Stimulated activated naive B cell treated with anti-CD40 and anti-IgM and Interleukin-4, amounts not matched to agents 10 μg/mL and 1 μg/mL and 100 μg/mL, for 72 hours (primary cell): ENCODE data around the gene C4orf50.

Experiments used
- ATAC-seq, 2 donors: fragments of 150-1000 bp; cut with Tn5 transposase; replicated peaks; 2 replicates each; pipeline ENCODE4 v1.10.0; 2021; ENCODE audit warnings: moderate library complexity in 1 of 2
- DNase-seq: peaks from one replicate; pipeline ENCODE4 v3.0.0; 2021
- H3K27ac Mint-ChIP-seq: one replicate; pipeline ENCODE4 v1.8.0; 2022; ENCODE audit warnings: mild to moderate bottlenecking, mixed read lengths
- H3K27me3 Mint-ChIP-seq, 2 donors: one replicate each; pipeline ENCODE4 v1.8.0; 2022; ENCODE audit warnings: mixed read lengths in 2 of 2
- H3K36me3 Mint-ChIP-seq, 2 donors: one replicate each; pipeline ENCODE4 v1.8.0; 2022; ENCODE audit warnings: mixed read lengths in 2 of 2, mild to moderate bottlenecking in 1 of 2
- H3K4me1 Mint-ChIP-seq, 2 donors: one replicate each; pipeline ENCODE4 v1.8.0; 2022; ENCODE audit warnings: mixed read lengths in 2 of 2, mild to moderate bottlenecking in 1 of 2
- H3K4me3 Mint-ChIP-seq, 2 donors: one replicate each; pipeline ENCODE4 v1.8.0; 2022; ENCODE audit warnings: mild to moderate bottlenecking in 2 of 2, mixed read lengths in 2 of 2, moderate library complexity in 1 of 2
- H3K9me3 Mint-ChIP-seq, 2 donors: one replicate each; pipeline ENCODE4 v1.8.0; 2022; ENCODE audit warnings: mixed read lengths in 2 of 2, mild to moderate bottlenecking in 1 of 2

C4orf50 gene

GRCh38 chr4:5968246-5968645 is 50.0 kb downstream of the C4orf50 start:
- DNase-seq (no peak), ATAC-seq (no peak)
- Mint-ChIP-seq H3K4me3 (no peak overlapping the region), H3K27ac (no peak overlapping the region), H3K4me1 (no peaks in the 10 kb centered on the region), H3K36me3 (no peaks in the 10 kb centered on the region), H3K9me3 (no peaks in the 10 kb centered on the region), H3K27me3 (peaks cover 16 to 19% of the 10 kb centered on the region in 2 donors)

GRCh38 chr4:5967783-5968182 is 50.4 kb downstream of the C4orf50 start:
- H3K27me3 Mint-ChIP-seq = peaks cover 13 to 19% of the 10 kb centered on the region in 2 donors

GRCh38 chr4:5965225-5965624 is 53.0 kb downstream of the C4orf50 start:
- Mint-ChIP-seq H3K27ac (no peak overlapping the region), H3K4me3 (no peak overlapping the region), H3K9me3 (no peaks in the 10 kb centered on the region), H3K4me1 (no peaks in the 10 kb centered on the region), H3K36me3 (no peaks in the 10 kb centered on the region), H3K27me3 (peaks cover 11% of the 10 kb centered on the region in 2 donors)
- ATAC-seq = no peak
- DNase-seq = no peak

More at GRCh38 chr4:5967783-5968182, 50.4 kb downstream of the C4orf50 start:
- Mint-ChIP-seq H3K4me3 (no peak overlapping the region), H3K27ac (no peak overlapping the region), H3K4me1 (no peaks in the 10 kb centered on the region), H3K36me3 (no peaks in the 10 kb centered on the region), H3K9me3 (no peaks in the 10 kb centered on the region)
- ATAC-seq = peak in 1 of 2 donors; percentile 38
- DNase-seq = no peak

- Mint-ChIP-seq H3K9me3 (no peaks in the 10 kb centered on the region), H3K36me3 (no peaks in the 10 kb centered on the region), H3K27me3 (peaks cover 5 to 11% of the 10 kb centered on the region in 2 donors), H3K4me3 (no peak overlapping the region), H3K4me1 (no peaks in the 10 kb centered on the region), H3K27ac (no peak overlapping the region)
- no peak for DNase-seq
- no peak for ATAC-seq
Measured at GRCh38 chr4:5964030-5964429, 54.2 kb downstream of the C4orf50 start.

GRCh38 chr4:5963611-5964010 is 54.6 kb downstream of the C4orf50 start:
- Mint-ChIP-seq H3K4me1 (no peaks in the 10 kb centered on the region), H3K4me3 (no peak overlapping the region), H3K27ac (no peak overlapping the region), H3K27me3 (peaks cover 5 to 15% of the 10 kb centered on the region in 2 donors), H3K36me3 (no peaks in the 10 kb centered on the region), H3K9me3 (no peaks in the 10 kb centered on the region)
- ATAC-seq (no peak), DNase-seq (no peak)

- H3K27me3 Mint-ChIP-seq = peaks cover 5 to 15% of the 10 kb centered on the region in 2 donors
- H3K9me3 Mint-ChIP-seq = no peaks in the 10 kb centered on the region
- H3K27ac Mint-ChIP-seq = no peak overlapping the region
- no peak overlapping the region for H3K4me3 Mint-ChIP-seq
- H3K36me3 Mint-ChIP-seq = no peaks in the 10 kb centered on the region
- H3K4me1 Mint-ChIP-seq = no peaks in the 10 kb centered on the region
- no peak for DNase-seq
- ATAC-seq = no peak
Measured at GRCh38 chr4:5962416-5962815, 55.8 kb downstream of the C4orf50 start.

- DNase-seq = no peak
- H3K4me1 Mint-ChIP-seq = peaks cover 8 to 11% of the 10 kb centered on the region in 2 donors
- H3K9me3 Mint-ChIP-seq = no peaks in the 10 kb centered on the region
- H3K27me3 Mint-ChIP-seq = peaks cover 5 to 15% of the 10 kb centered on the region in 2 donors
- no peak overlapping the region for H3K4me3 Mint-ChIP-seq
- no peak for ATAC-seq
- no peak overlapping the region for H3K27ac Mint-ChIP-seq
- no peaks in the 10 kb centered on the region for H3K36me3 Mint-ChIP-seq
Measured at GRCh38 chr4:5960252-5960880, 57.9 kb downstream of the C4orf50 start.

GRCh38 chr4:5959211-5959982 is 58.8 kb downstream of the C4orf50 start:
- no peak overlapping the region for H3K4me3 Mint-ChIP-seq
- no peaks in the 10 kb centered on the region for H3K9me3 Mint-ChIP-seq
- peaks cover 8 to 12% of the 10 kb centered on the region in 2 donors for H3K4me1 Mint-ChIP-seq
- no peak overlapping the region for H3K27ac Mint-ChIP-seq
- DNase-seq = no peak
- H3K27me3 Mint-ChIP-seq = peaks cover 5 to 15% of the 10 kb centered on the region in 2 donors
- H3K36me3 Mint-ChIP-seq = no peaks in the 10 kb centered on the region
- no peak for ATAC-seq

GRCh38 chr4:5958199-5958735 is 60.0 kb downstream of the C4orf50 start:
- H3K27ac Mint-ChIP-seq = no peak overlapping the region
- DNase-seq = no peak
- no peak overlapping the region for H3K4me3 Mint-ChIP-seq
- H3K4me1 Mint-ChIP-seq = peaks cover 8 to 12% of the 10 kb centered on the region in 2 donors
- H3K9me3 Mint-ChIP-seq = no peaks in the 10 kb centered on the region
- ATAC-seq = no peak
- no peaks in the 10 kb centered on the region for H3K36me3 Mint-ChIP-seq
- H3K27me3 Mint-ChIP-seq = peaks cover 1 to 11% of the 10 kb centered on the region in 2 donors

GRCh38 chr4:5957076-5957475 is 61.2 kb downstream of the C4orf50 start:
- Mint-ChIP-seq H3K4me3 (no peak overlapping the region), H3K4me1 (peaks cover 8 to 12% of the 10 kb centered on the region in 2 donors), H3K36me3 (no peaks in the 10 kb centered on the region), H3K27ac (no peak overlapping the region), H3K27me3 (peaks cover 6 to 20% of the 10 kb centered on the region in 2 donors), H3K9me3 (no peaks in the 10 kb centered on the region)
- ATAC-seq (no peak), DNase-seq (no peak)

GRCh38 chr4:5956285-5957021 is 61.8 kb downstream of the C4orf50 start:
- Mint-ChIP-seq H3K4me3 (no peak overlapping the region), H3K27ac (no peak overlapping the region), H3K27me3 (peaks cover 6 to 25% of the 10 kb centered on the region in 2 donors), H3K4me1 (peaks cover 8 to 12% of the 10 kb centered on the region in 2 donors), H3K36me3 (no peaks in the 10 kb centered on the region), H3K9me3 (no peaks in the 10 kb centered on the region)
- peak in 1 of 2 donors; percentile 32 for ATAC-seq
- DNase-seq = no peak

GRCh38 chr4:5955856-5956255 is 62.4 kb downstream of the C4orf50 start:
- Mint-ChIP-seq H3K4me3 (no peak overlapping the region), H3K27ac (no peak overlapping the region), H3K9me3 (no peaks in the 10 kb centered on the region), H3K27me3 (peaks cover 6 to 27% of the 10 kb centered on the region in 2 donors), H3K4me1 (peaks cover 8 to 12% of the 10 kb centered on the region in 2 donors), H3K36me3 (no peaks in the 10 kb centered on the region)
- no peak for DNase-seq
- peak; percentile 61 to 75 for ATAC-seq

GRCh38 chr4:5955201-5955821 is 62.9 kb downstream of the C4orf50 start:
- ATAC-seq (peak in 1 of 2 donors; percentile 17), DNase-seq (no peak)
- no peaks in the 10 kb centered on the region for H3K9me3 Mint-ChIP-seq
- peaks cover 8 to 12% of the 10 kb centered on the region in 2 donors for H3K4me1 Mint-ChIP-seq
- peaks cover 9 to 27% of the 10 kb centered on the region in 2 donors for H3K27me3 Mint-ChIP-seq
- no peaks in the 10 kb centered on the region for H3K36me3 Mint-ChIP-seq
- no peak overlapping the region for H3K27ac Mint-ChIP-seq
- H3K4me3 Mint-ChIP-seq = no peak overlapping the region
